HG02970 (cell line): ENCODE measurements around the gene IL17RA.

Experiments
- ATAC-seq: cut with Tn5 transposase; IDR thresholded peaks from one replicate; pipeline ENCODE4 v1.9.1; 2021; ENCODE audit warnings: mild to moderate bottlenecking, moderate library complexity, moderate number of reproducible peaks; ENCODE audit not compliant: unreplicated experiment, low FRiP score

IL17RA gene

GRCh38 chr22:17149076-17149815, 64.4 kb downstream of the IL17RA start:
- no peak for ATAC-seq

GRCh38 chr22:17152340-17152739, 67.5 kb downstream of the IL17RA start:
- ATAC-seq, result no peak

- ATAC-seq, result no peak
Observed at GRCh38 chr22:17152971-17153370, 68.2 kb downstream of the IL17RA start.

- no peak for ATAC-seq
Observed at GRCh38 chr22:17155941-17156340, 71.1 kb downstream of the IL17RA start.

GRCh38 chr22:17157714-17158113, 72.9 kb downstream of the IL17RA start:
- ATAC-seq, result no peak

GRCh38 chr22:17158176-17158567, 73.4 kb downstream of the IL17RA start:
- ATAC-seq, result no peak

GRCh38 chr22:17158568-17159503, 74.0 kb downstream of the IL17RA start, which contains the start of gene HDHD5:
HDHD5 (minus strand) TSS chr22:17159277; CDS start chr22:17159251, 26 bp downstream.
- peak; percentile 70 for ATAC-seq

- ATAC-seq, result peak; percentile 8
Observed at GRCh38 chr22:17159504-17159951, 74.7 kb downstream of the IL17RA start.

GRCh38 chr22:17161991-17162390, 77.2 kb downstream of the IL17RA start:
- no peak for ATAC-seq

GRCh38 chr22:17162731-17163130, 77.9 kb downstream of the IL17RA start:
- ATAC-seq, result no peak

- ATAC-seq, result no peak
Observed at GRCh38 chr22:17164392-17165024, 79.7 kb downstream of the IL17RA start.
